Ectodermal cell (in vitro differentiated cells): Measurements from ENCODE around the gene DDX42.

Experiments used
- H3K27ac ChIP-seq: 2 replicates; pipeline ENCODE4 v1.7.0; 2013; ENCODE audit warnings: mild to moderate bottlenecking, low read depth, low read length; ENCODE audit not compliant: insufficient read depth, poor library complexity, severe bottlenecking
- H3K27me3 ChIP-seq: 2 replicates; pipeline ENCODE4 v1.7.0; 2013; ENCODE audit warnings: mild to moderate bottlenecking, low read length; ENCODE audit not compliant: insufficient read depth, control insufficient read depth, poor library complexity, severe bottlenecking
- H3K36me3 ChIP-seq: one replicate; pipeline ENCODE4 v1.7.0; 2013; ENCODE audit warnings: low read length; ENCODE audit not compliant: control insufficient read depth, insufficient read depth
- H3K4me1 ChIP-seq: one replicate; pipeline ENCODE4 v1.7.0; 2013; ENCODE audit warnings: low read length; ENCODE audit not compliant: control insufficient read depth, insufficient read depth
- H3K4me3 ChIP-seq: 2 replicates; pipeline ENCODE4 v1.7.0; 2013; ENCODE audit warnings: low read depth, low read length, control low read depth; ENCODE audit not compliant: insufficient read depth
- H3K9me3 ChIP-seq: 2 replicates; pipeline ENCODE4 v1.7.0; 2013; ENCODE audit warnings: mild to moderate bottlenecking, low read length, moderate library complexity; ENCODE audit not compliant: control insufficient read depth
- WGBS, 2 experiments: methylation state at CpG; one replicate each; pipeline ENCODE4 v1.1.7; 2013; ENCODE audit warnings: missing lambda C conversion rate in 2 of 2; 5-methylcytosine and 5-hydroxymethylcytosine counted together

Gene DDX42

GRCh38 chr17:63800783-63801182 is 26.8 kb downstream of the DDX42 start:
- Histone ChIP-seq H3K4me1 (no peaks in the 10 kb centered on the region), H3K36me3 (peaks cover 74% of the 10 kb centered on the region)
- 97 to 100% methylated on average over 1 of the region's 1 CpG for WGBS, 2 experiments

GRCh38 chr17:63804328-63804727 is 30.4 kb downstream of the DDX42 start:
- 93 to 95% methylated on average over 1 of the region's 1 CpG for WGBS, 2 experiments
- peaks cover 73% of the 10 kb centered on the region for H3K36me3 ChIP-seq
- no peaks in the 10 kb centered on the region for H3K4me1 ChIP-seq

More at GRCh38 chr17:63800783-63801182, 26.8 kb downstream of the DDX42 start:
- no peak overlapping the region for H3K27ac ChIP-seq
- no peaks in the 10 kb centered on the region for H3K9me3 ChIP-seq
- no peak overlapping the region for H3K4me3 ChIP-seq
- H3K27me3 ChIP-seq: no peaks in the 10 kb centered on the region

GRCh38 chr17:63805591-63805990 is 31.6 kb downstream of the DDX42 start:
- H3K4me1 ChIP-seq: no peaks in the 10 kb centered on the region
- no peaks in the 10 kb centered on the region for H3K9me3 ChIP-seq
- H3K4me3 ChIP-seq: no peak overlapping the region
- H3K27me3 ChIP-seq: no peaks in the 10 kb centered on the region
- no peak overlapping the region for H3K27ac ChIP-seq
- 91 to 100% methylated on average over 1 to 2 of the region's 2 CpGs for WGBS, 2 experiments
- peaks cover 68% of the 10 kb centered on the region for H3K36me3 ChIP-seq

More at GRCh38 chr17:63804328-63804727, 30.4 kb downstream of the DDX42 start:
- Histone ChIP-seq H3K27me3 (no peaks in the 10 kb centered on the region), H3K4me3 (no peak overlapping the region), H3K27ac (no peak overlapping the region), H3K9me3 (no peaks in the 10 kb centered on the region)

GRCh38 chr17:63809970-63810369 is 36.0 kb downstream of the DDX42 start:
- Histone ChIP-seq H3K9me3 (no peaks in the 10 kb centered on the region), H3K27me3 (no peaks in the 10 kb centered on the region), H3K4me1 (no peaks in the 10 kb centered on the region), H3K36me3 (peaks cover 77% of the 10 kb centered on the region), H3K4me3 (no peak overlapping the region), H3K27ac (no peak overlapping the region)
- WGBS, 2 experiments: 95 to 97% methylated on average over 9 of the region's 9 CpGs

DNA sequence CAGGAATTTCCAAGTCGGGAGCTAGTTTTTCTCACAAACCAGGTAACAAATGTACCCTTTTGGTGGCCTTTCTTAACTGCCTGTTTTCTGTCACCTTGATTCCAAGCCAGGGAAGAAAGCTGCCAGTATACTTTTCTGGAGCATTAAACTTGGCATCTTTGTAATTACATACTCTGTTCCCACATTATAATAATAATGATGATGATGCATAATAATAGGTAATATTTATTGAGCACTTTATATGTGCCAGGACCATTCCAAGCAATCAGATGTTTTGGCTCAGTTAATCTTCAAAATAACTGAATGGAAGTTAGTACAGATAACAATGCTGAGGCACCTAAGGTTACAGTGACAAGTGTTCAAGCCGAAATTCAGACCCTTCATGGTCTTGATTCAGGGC is 42.2 kb downstream of the DDX42 start:
- H3K36me3 ChIP-seq: peaks cover 93% of the 10 kb centered on the region
- H3K4me1 ChIP-seq: no peaks in the 10 kb centered on the region
- 94 to 95% methylated on average over 2 of the region's 2 CpGs for WGBS, 2 experiments

DNA sequence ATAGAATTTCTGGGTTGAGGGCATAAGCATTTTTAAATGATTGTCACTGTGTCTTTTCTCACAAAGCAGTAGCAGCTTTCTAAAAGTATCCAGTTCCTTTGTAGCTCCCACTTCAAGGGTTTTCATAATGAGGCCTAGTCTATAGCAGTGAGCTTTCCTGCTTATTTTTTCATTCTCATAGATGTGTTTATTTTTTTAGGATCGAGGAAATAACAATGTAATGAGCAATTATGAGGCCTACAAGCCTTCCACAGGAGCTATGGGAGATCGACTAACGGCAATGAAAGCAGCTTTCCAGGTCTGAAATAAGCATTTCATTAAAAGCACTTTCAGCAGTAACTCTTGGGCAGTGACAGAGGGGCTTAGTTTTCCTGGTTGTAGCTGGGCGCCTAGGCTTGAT is 42.7 kb downstream of the DDX42 start:
- Histone ChIP-seq H3K4me1 (no peaks in the 10 kb centered on the region), H3K9me3 (no peaks in the 10 kb centered on the region), H3K4me3 (no peak overlapping the region), H3K27ac (no peak overlapping the region), H3K27me3 (no peaks in the 10 kb centered on the region), H3K36me3 (peaks cover 92% of the 10 kb centered on the region)
- 95 to 97% methylated on average over 4 of the region's 4 CpGs for WGBS, 2 experiments

More for the DNA sequence above, 42.2 kb downstream of the DDX42 start:
- Histone ChIP-seq H3K27me3 (no peaks in the 10 kb centered on the region), H3K9me3 (no peaks in the 10 kb centered on the region), H3K27ac (no peak overlapping the region), H3K4me3 (no peak overlapping the region)

DNA sequence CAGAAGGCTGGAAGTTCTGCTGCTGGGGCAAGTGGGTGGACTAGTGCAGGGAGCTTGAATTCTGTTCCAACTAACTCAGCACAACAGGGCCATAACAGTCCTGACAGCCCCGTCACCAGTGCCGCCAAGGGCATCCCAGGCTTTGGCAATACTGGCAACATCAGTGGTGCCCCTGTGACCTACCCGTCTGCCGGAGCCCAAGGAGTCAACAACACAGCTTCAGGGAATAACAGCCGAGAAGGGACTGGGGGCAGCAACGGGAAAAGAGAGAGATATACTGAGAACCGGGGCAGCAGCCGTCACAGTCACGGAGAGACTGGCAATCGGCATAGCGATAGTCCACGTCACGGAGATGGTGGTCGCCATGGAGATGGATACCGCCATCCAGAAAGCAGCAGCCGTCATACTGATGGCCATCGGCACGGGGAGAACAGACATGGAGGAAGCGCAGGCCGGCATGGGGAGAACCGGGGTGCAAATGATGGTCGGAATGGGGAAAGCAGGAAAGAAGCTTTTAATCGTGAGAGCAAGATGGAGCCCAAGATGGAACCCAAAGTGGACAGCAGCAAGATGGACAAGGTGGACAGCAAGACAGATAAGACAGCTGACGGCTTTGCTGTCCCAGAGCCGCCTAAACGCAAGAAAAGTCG is 43.9 kb downstream of the DDX42 start:
- H3K4me1 ChIP-seq: no peaks in the 10 kb centered on the region
- WGBS, 2 experiments: 95 to 96% methylated on average over 27 of the region's 27 CpGs
- peaks cover 85% of the 10 kb centered on the region for H3K36me3 ChIP-seq
- H3K27ac ChIP-seq: no peak overlapping the region
- no peak overlapping the region for H3K4me3 ChIP-seq
- H3K27me3 ChIP-seq: no peaks in the 10 kb centered on the region
- no peaks in the 10 kb centered on the region for H3K9me3 ChIP-seq

GRCh38 chr17:63819131-63819530 is 45.2 kb downstream of the DDX42 start:
- H3K27ac ChIP-seq: no peak overlapping the region
- WGBS, 2 experiments: 96 to 98% methylated on average over 6 of the region's 6 CpGs
- H3K36me3 ChIP-seq: peaks cover 87% of the 10 kb centered on the region

GRCh38 chr17:63819585-63820537 is 45.9 kb downstream of the DDX42 start:
- no peaks in the 10 kb centered on the region for H3K9me3 ChIP-seq
- no peak overlapping the region for H3K4me3 ChIP-seq
- 92 to 93% methylated on average over 21 of the region's 21 CpGs for WGBS, 2 experiments
- peaks cover 87% of the 10 kb centered on the region for H3K36me3 ChIP-seq
- H3K4me1 ChIP-seq: no peaks in the 10 kb centered on the region
- H3K27me3 ChIP-seq: no peaks in the 10 kb centered on the region
- no peak overlapping the region for H3K27ac ChIP-seq

More at GRCh38 chr17:63819131-63819530, 45.2 kb downstream of the DDX42 start:
- H3K27me3 ChIP-seq: no peaks in the 10 kb centered on the region
- no peaks in the 10 kb centered on the region for H3K9me3 ChIP-seq
- no peak overlapping the region for H3K4me3 ChIP-seq
- no peaks in the 10 kb centered on the region for H3K4me1 ChIP-seq

DNA sequence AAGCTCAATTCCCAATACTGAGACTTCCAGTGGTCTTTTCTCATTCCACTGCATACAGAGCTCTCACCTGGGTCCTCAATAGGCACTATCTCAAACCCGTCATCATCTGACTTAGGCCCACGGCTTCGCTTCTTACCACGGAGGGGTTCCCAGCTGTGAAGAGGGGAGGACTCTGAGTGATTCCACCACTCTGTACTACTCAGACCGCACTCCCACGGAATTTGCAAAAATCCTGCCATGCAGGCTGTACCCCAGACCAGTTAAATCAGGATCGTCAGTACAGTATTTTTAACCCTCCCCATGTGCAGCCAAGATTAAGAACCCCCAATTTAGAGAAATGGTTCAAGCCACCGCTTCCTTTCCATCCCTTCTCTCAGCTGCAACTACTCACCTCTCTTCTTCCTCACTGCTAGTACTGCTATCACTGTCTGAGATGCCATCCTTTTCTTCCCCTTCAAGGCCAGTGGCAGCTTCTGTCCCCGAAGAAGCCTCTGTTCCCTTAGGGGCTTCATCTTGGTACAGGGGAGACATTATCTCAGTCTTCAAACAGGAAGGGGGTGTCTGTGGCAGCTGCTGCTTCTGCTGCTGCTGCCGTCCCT is 47.1 kb downstream of the DDX42 start:
- no peak overlapping the region for H3K27ac ChIP-seq
- H3K9me3 ChIP-seq: no peaks in the 10 kb centered on the region
- WGBS, 2 experiments: 92 to 95% methylated on average over 10 of the region's 10 CpGs
- no peaks in the 10 kb centered on the region for H3K27me3 ChIP-seq
- peaks cover 4% of the 10 kb centered on the region for H3K4me1 ChIP-seq
- peaks cover 86% of the 10 kb centered on the region for H3K36me3 ChIP-seq
- no peak overlapping the region for H3K4me3 ChIP-seq
